Transverse colon (tissue), 4 donors: ENCODE data around the gene CAD.

Source experiments
- EP300 ChIP-seq: sonication (generic); formaldehyde crosslinking; IDR thresholded peaks from one replicate; pipeline ENCODE4 v1.6.1; 2017; ENCODE audit warnings: antibody characterized with exemption, low read depth
- POLR2A ChIP-seq: fragments of 450-650 bp; IDR thresholded peaks from one replicate; pipeline ENCODE4 v1.6.1; 2016; ENCODE audit warnings: antibody characterized with exemption, mild to moderate bottlenecking, moderate library complexity
- POLR2AphosphoS5 ChIP-seq, 3 donors: sonication (generic); formaldehyde crosslinking; IDR thresholded peaks; one replicate each; pipeline ENCODE4 v1.6.1; 2016; ENCODE audit warnings: antibody characterized with exemption in 3 of 3
- TF ChIP-seq, protein P1 (sequence below), 5 experiments: fragments of 200-600 bp in 3 of 5; fragments of 450-650 bp in 2 of 5; sonication (generic) in 3 of 5; IDR thresholded peaks; 1 replicate in 2 of 5; 2 replicates in 3 of 5; pipeline ENCODE4 v1.5.1; 2016 to 2017; ENCODE audit warnings: antibody characterized with exemption in 5 of 5, inconsistent platforms in 3 of 5, mild to moderate bottlenecking in 2 of 5, moderate library complexity in 1 of 5

DNA sequence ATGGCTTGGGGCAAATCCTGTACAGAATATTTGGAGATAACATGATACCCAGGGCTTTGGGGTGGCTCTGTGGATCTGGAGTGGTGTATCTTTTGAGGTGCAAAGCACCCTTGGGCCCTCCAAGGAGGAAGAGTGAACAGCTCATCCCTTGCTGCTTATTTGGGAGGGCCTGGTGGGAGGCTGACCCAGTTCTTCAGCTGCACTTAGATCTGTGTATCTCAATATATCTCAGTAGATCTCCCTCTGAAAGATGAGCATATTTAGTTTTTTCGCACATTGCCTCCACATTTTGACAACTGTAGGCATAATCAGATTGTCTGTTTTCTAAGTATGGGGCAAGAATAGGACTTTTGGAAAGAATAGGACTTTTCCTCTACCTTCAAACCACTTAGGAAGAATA is 67.8 kb downstream of the CAD start:
- no peak for TF ChIP-seq POLR2AphosphoS5 (IDR thresholded peaks at IDR 0.05)
- no peak for TF ChIP-seq POLR2A
- TF ChIP-seq, protein P1, sequence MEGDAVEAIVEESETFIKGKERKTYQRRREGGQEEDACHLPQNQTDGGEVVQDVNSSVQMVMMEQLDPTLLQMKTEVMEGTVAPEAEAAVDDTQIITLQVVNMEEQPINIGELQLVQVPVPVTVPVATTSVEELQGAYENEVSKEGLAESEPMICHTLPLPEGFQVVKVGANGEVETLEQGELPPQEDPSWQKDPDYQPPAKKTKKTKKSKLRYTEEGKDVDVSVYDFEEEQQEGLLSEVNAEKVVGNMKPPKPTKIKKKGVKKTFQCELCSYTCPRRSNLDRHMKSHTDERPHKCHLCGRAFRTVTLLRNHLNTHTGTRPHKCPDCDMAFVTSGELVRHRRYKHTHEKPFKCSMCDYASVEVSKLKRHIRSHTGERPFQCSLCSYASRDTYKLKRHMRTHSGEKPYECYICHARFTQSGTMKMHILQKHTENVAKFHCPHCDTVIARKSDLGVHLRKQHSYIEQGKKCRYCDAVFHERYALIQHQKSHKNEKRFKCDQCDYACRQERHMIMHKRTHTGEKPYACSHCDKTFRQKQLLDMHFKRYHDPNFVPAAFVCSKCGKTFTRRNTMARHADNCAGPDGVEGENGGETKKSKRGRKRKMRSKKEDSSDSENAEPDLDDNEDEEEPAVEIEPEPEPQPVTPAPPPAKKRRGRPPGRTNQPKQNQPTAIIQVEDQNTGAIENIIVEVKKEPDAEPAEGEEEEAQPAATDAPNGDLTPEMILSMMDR (IDR thresholded peaks at IDR 0.05): no peak
- no peak for TF ChIP-seq EP300
